HepG2 (cell line): Measurements from ENCODE around the gene L1CAM. TPM values are rescaled to one million over a fixed set of nuclear protein-coding genes. Genes with fewer than 3 reads are reported as not detected.
A peak's percentile ranks its signal among the peaks of the same experiment; 100 is the strongest.

Experiments
- AKNA ChIP-seq: sonication (generic); formaldehyde crosslinking; IDR thresholded peaks from 2 replicates; pipeline ENCODE4 v1.4.0; 2020; ENCODE audit warnings: missing genetic modification reagents, borderline replicate concordance
- ARHGAP35 ChIP-seq: sonication (generic); formaldehyde crosslinking; IDR thresholded peaks from 2 replicates; pipeline ENCODE4 v1.9.0; 2022; ENCODE audit warnings: mild to moderate bottlenecking, inconsistent platforms, moderate library complexity, missing genetic modification reagents, borderline replicate concordance
- ATF1 ChIP-seq: IDR thresholded peaks from 2 replicates; pipeline ENCODE4 v1.6.1; 2016; ENCODE audit warnings: mild to moderate bottlenecking, control low read depth
- FIP1L1 ChIP-seq: fragments of 200-400 bp; formaldehyde crosslinking; IDR thresholded peaks from 2 replicates; pipeline ENCODE4 v1.6.1; 2018; ENCODE audit warnings: low read depth, mild to moderate bottlenecking, low read length, moderate library complexity, borderline replicate concordance; ENCODE audit not compliant: insufficient read depth
- HINFP ChIP-seq: sonication (generic); formaldehyde crosslinking; IDR thresholded peaks from 2 replicates; pipeline ENCODE4 v1.4.0; 2020; ENCODE audit warnings: low read depth, mild to moderate bottlenecking, missing genetic modification reagents
- JDP2 ChIP-seq: sonication (generic); formaldehyde crosslinking; IDR thresholded peaks from 2 replicates; pipeline ENCODE4 v1.8.1; 2022; ENCODE audit warnings: missing genetic modification reagents, borderline replicate concordance
- KDM5A ChIP-seq: fragments of 200-600 bp; sonication (generic); IDR thresholded peaks from 2 replicates; pipeline ENCODE4 v1.7.0; 2018; ENCODE audit warnings: antibody characterized with exemption, mild to moderate bottlenecking, low read length, borderline replicate concordance
- SMAD9 ChIP-seq: sonication (generic); formaldehyde crosslinking; IDR thresholded peaks from 2 replicates; pipeline ENCODE4 v1.5.1; 2020; ENCODE audit warnings: mild to moderate bottlenecking, missing genetic modification reagents
- STAT6 ChIP-seq: sonication (generic); formaldehyde crosslinking; IDR thresholded peaks from 2 replicates; pipeline ENCODE4 v1.4.0; 2020; ENCODE audit warnings: missing genetic modification reagents, mild to moderate bottlenecking, borderline replicate concordance
- ZBTB3 ChIP-seq: sonication (generic); formaldehyde crosslinking; IDR thresholded peaks from 2 replicates; pipeline ENCODE4 v1.4.0; 2020; ENCODE audit warnings: low read depth, mild to moderate bottlenecking, moderate library complexity, missing genetic modification reagents, borderline replicate concordance
- ZMAT3 ChIP-seq: sonication (generic); formaldehyde crosslinking; conservative IDR thresholded peaks from 2 replicates; pipeline ENCODE4 v1.7.0; 2021; ENCODE audit warnings: missing genetic modification reagents
- ZNF34 ChIP-seq: sonication (generic); formaldehyde crosslinking; IDR thresholded peaks from 2 replicates; pipeline ENCODE4 v1.4.0; 2020; ENCODE audit warnings: mild to moderate bottlenecking, missing genetic modification reagents, borderline replicate concordance
- ZNF44 ChIP-seq: sonication (generic); formaldehyde crosslinking; IDR thresholded peaks from 2 replicates; pipeline ENCODE4 v1.5.1; 2020; ENCODE audit warnings: mild to moderate bottlenecking, missing genetic modification reagents
- ZNF605 ChIP-seq: sonication (generic); formaldehyde crosslinking; IDR thresholded peaks from 2 replicates; pipeline ENCODE4 v1.8.0; 2022; ENCODE audit warnings: mild to moderate bottlenecking, missing genetic modification reagents
- ZSCAN25 ChIP-seq: sonication (generic); formaldehyde crosslinking; IDR thresholded peaks from 2 replicates; pipeline ENCODE4 v1.8.0; 2022; ENCODE audit warnings: mild to moderate bottlenecking, missing genetic modification reagents
- polyA plus RNA-seq, 8 experiments: library from polyadenylated mRNA; depleted of rRNA in 3 of 8; stranded (reverse) in 7 of 8; unstranded in 1 of 8; fragments of >200 nt; fragmentation: Illumina TruSeq in 4 of 8; extraction: Trizol in 4 of 8; gene quantifications; 2 replicates each; pipeline versions ENCODE4 v1.2.1 to v1.2.3, GENCODE V29; 2011 to 2016; ENCODE audit warnings: low read depth in 4 of 8, missing spikeins in 1 of 8, mixed read lengths in 1 of 8; ENCODE audit not compliant: insufficient read depth in 1 of 8
- total RNA-seq, 5 experiments: library from RNA; depleted of rRNA; stranded (reverse); fragments of >200 nt; fragmentation: Illumina TruSeq; extraction: Trizol; gene quantifications; 2 replicates each; pipeline ENCODE4 v1.2.3, GENCODE V29; 2016; ENCODE audit warnings: low read depth in 1 of 5
- TF ChIP-seq, protein P1 (sequence below): sonication (generic); formaldehyde crosslinking; IDR thresholded peaks from 2 replicates; pipeline ENCODE4 v1.5.1; 2020; ENCODE audit warnings: missing genetic modification reagents, mild to moderate bottlenecking, borderline replicate concordance

The L1CAM gene
- total and polyA plus RNA-seq, 2 of the 13 experiments (the other 11 are each of a cell fraction or from before 2014, with no cell fraction given), result 1.4 to 2.0 TPM

- TF ChIP-seq AKNA (no peak), SMAD9 (CRISPR knock-in tag) (no peak), ARHGAP35 (no peak), ZBTB3 (no peak), FIP1L1 (no peak), ZNF34 (CRISPR knock-in tag) (no peak), ZMAT3 (CRISPR knock-in tag) (0 out of 2 replicates have a peak, but pooled peaks have one; percentile 10), HINFP (CRISPR knock-in tag) (no peak), JDP2 (no peak), ZNF44 (CRISPR knock-in tag) (no peak), ATF1 (CRISPR knock-in tag) (no peak), ZSCAN25 (CRISPR knock-in tag) (peak; percentile 88), ZNF605 (CRISPR knock-in tag) (no peak), KDM5A (no peak), STAT6 (CRISPR knock-in tag) (no peak)
- TF ChIP-seq, protein P1, sequence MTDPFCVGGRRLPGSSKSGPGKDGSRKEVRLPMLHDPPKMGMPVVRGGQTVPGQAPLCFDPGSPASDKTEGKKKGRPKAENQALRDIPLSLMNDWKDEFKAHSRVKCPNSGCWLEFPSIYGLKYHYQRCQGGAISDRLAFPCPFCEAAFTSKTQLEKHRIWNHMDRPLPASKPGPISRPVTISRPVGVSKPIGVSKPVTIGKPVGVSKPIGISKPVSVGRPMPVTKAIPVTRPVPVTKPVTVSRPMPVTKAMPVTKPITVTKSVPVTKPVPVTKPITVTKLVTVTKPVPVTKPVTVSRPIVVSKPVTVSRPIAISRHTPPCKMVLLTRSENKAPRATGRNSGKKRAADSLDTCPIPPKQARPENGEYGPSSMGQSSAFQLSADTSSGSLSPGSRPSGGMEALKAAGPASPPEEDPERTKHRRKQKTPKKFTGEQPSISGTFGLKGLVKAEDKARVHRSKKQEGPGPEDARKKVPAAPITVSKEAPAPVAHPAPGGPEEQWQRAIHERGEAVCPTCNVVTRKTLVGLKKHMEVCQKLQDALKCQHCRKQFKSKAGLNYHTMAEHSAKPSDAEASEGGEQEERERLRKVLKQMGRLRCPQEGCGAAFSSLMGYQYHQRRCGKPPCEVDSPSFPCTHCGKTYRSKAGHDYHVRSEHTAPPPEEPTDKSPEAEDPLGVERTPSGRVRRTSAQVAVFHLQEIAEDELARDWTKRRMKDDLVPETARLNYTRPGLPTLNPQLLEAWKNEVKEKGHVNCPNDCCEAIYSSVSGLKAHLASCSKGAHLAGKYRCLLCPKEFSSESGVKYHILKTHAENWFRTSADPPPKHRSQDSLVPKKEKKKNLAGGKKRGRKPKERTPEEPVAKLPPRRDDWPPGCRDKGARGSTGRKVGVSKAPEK, result no peak
Measured at GRCh38 chrX:153926858-153927671, 41.1 kb upstream of the L1CAM start (continued).
